MCF 10A (cell line): ENCODE data around the gene BICC1. TPM values are rescaled to one million over a fixed set of nuclear protein-coding genes. Genes with fewer than 3 reads are reported as not detected.

Experiments used
- BruUV-seq: library from RNA; stranded (reverse); fragments of 400-500 nt; replicated peaks from 2 replicates; lab custom pipeline; 2021; lab: Mats Ljungman, UMichigan
- CTCF ChIA-PET: fragments of 300-600 bp; sonication (Branson Sonifier 250); formaldehyde crosslinking; extraction: SDS; loops from one replicate; lab custom pipeline; 2021; ENCODE audit warnings: antibody characterized with exemption, inconsistent platforms; lab: Yijun Ruan, JAX
- POLR2A ChIA-PET: fragments of 300-600, 350-650 bp; sonication (Branson Sonifier 250); formaldehyde crosslinking; extraction: SDS; loops from one replicate; lab custom pipeline; 2020; ENCODE audit warnings: antibody characterized with exemption, inconsistent platforms; lab: Yijun Ruan, JAX
- DNase-seq: peaks from one replicate; pipeline ENCODE4 v3.0.0-alpha.2; 2018; ENCODE audit not compliant: unreplicated experiment
- H3K27ac Mint-ChIP-seq: one replicate; pipeline ENCODE4 v1.8.0; 2022; ENCODE audit warnings: mild to moderate bottlenecking, low read depth, mixed read lengths; ENCODE audit not compliant: unreplicated experiment
- H3K27me3 Mint-ChIP-seq: one replicate; pipeline ENCODE4 v1.8.0; 2022; ENCODE audit warnings: mixed read lengths; ENCODE audit not compliant: insufficient read depth, unreplicated experiment
- H3K36me3 Mint-ChIP-seq: one replicate; pipeline ENCODE4 v1.8.0; 2022; ENCODE audit warnings: mild to moderate bottlenecking, moderate library complexity, mixed read lengths; ENCODE audit not compliant: insufficient read depth, unreplicated experiment
- H3K4me1 Mint-ChIP-seq: one replicate; pipeline ENCODE4 v1.8.0; 2022; ENCODE audit warnings: mixed read lengths; ENCODE audit not compliant: insufficient read depth, unreplicated experiment
- H3K4me3 Mint-ChIP-seq: one replicate; pipeline ENCODE4 v1.8.0; 2022; ENCODE audit warnings: mild to moderate bottlenecking, moderate library complexity, mixed read lengths; ENCODE audit not compliant: unreplicated experiment
- H3K9me3 Mint-ChIP-seq: one replicate; pipeline ENCODE4 v1.8.0; 2022; ENCODE audit warnings: mixed read lengths; ENCODE audit not compliant: unreplicated experiment
- CTCF ChIP-seq: fragments of 200-600 bp; IDR thresholded peaks from one replicate; pipeline ENCODE4 v1.8.0; 2022; ENCODE audit warnings: antibody characterized with exemption, mild to moderate bottlenecking; ENCODE audit not compliant: unreplicated experiment
- intact Hi-C: fragments of 100-400 bp; cut with micrococcal nuclease; formaldehyde crosslinking; loops from 2 replicates; pipeline ENCODE4 v1.14.1; 2022
- total RNA-seq: library from RNA; stranded (reverse); gene quantifications from 2 replicates; pipeline ENCODE4 v1.2.3, GENCODE V29; 2022

The BICC1 gene
- total RNA-seq, 1 experiment from 2014 or later: 15.6 TPM

GRCh38 chr10:58661336-58661735, 148.7 kb downstream of the BICC1 start:
- Mint-ChIP-seq H3K27ac (peak overlapping the region; percentile 91), H3K36me3 (no peaks in the 10 kb centered on the region), H3K9me3 (no peaks in the 10 kb centered on the region), H3K27me3 (no peaks in the 10 kb centered on the region), H3K4me3 (peak overlapping the region; percentile 60), H3K4me1 (peaks cover 37% of the 10 kb centered on the region)
- intact Hi-C loops: no loop called here
- ChIA-PET CTCF (interaction anchor here (0.6 to 4.4 kb wide), 2 partner anchors 19 to 95 kb away, joined by 3 to 29 read pairs; no protein-coding TSS in a partner anchor), POLR2A (interaction anchor here (0.9 to 4.0 kb wide), 6 partner anchors 11 to 116 kb away, joined by 3 to 35 read pairs (median 3); no protein-coding TSS in a partner anchor)
- no peak for TF ChIP-seq CTCF
- peak; percentile 35 for DNase-seq
- no TSS peak for BruUV-seq

DNA sequence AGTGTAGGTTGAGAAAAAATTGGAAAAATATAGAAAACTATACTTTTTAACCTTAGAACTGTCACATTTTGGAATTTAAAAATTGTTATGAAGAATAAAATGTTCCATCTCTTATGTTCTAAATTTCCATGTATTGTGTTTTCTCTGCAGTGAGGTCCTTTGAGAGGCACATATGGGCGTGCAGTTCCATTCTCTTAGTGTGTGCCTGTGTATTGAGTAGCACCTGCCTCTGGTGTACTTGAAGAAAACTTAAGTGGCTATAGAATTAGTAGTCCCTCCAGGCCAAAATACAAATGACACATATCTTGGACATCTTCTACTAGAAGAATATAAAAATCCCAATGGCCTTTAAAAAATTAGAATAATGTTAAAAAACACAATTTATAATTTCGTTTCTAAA, 149.2 kb downstream of the BICC1 start:
- Mint-ChIP-seq H3K27ac (peak overlapping the region; percentile 91), H3K27me3 (no peaks in the 10 kb centered on the region), H3K4me1 (peaks cover 42% of the 10 kb centered on the region), H3K36me3 (no peaks in the 10 kb centered on the region), H3K4me3 (no peak overlapping the region), H3K9me3 (no peaks in the 10 kb centered on the region)
- no peak for DNase-seq
- CTCF ChIA-PET: interaction anchor here (4.4 kb wide), 1 partner anchor 19 kb away, joined by 29 read pairs; no protein-coding TSS in a partner anchor
- no peak for TF ChIP-seq CTCF
- intact Hi-C loops: loop anchor here (1.0 kb wide), 1 partner anchor 19 kb away; no protein-coding TSS in a partner anchor
- POLR2A ChIA-PET: interaction anchor here (0.8 to 4.0 kb wide), 9 partner anchors 11 to 148 kb away, joined by 3 to 35 read pairs (median 3); no protein-coding TSS in a partner anchor
- no TSS peak for BruUV-seq

DNA sequence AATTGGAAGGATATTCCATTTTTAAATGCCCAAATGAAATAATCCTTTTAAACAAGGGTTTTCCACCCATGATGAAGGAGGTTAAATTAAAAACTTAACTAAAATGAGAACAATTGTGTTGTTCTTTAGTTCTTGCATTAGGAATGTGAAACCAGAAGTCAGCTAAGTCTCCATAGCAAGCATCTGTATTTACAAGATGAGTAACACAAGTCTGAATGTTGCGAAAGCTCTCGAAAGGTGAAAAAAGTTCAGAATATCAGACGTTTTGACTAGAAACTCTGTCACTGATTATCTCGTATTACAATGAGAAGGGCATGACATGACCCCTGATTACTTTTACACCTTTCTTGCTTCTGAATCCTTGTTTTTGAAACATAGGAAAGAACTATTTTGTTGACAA, 149.6 kb downstream of the BICC1 start:
- POLR2A ChIA-PET: interaction anchor here (0.6 to 4.0 kb wide), 6 partner anchors 12 to 225 kb away, joined by 3 to 35 read pairs (median 4); no protein-coding TSS in a partner anchor
- intact Hi-C loops: loop anchor here (1.0 kb wide), 1 partner anchor 19 kb away; no protein-coding TSS in a partner anchor
- no TSS peak for BruUV-seq
- Mint-ChIP-seq H3K36me3 (no peaks in the 10 kb centered on the region), H3K27me3 (no peaks in the 10 kb centered on the region), H3K9me3 (no peaks in the 10 kb centered on the region), H3K27ac (peak overlapping the region; percentile 91), H3K4me1 (peaks cover 42% of the 10 kb centered on the region), H3K4me3 (peak overlapping the region; percentile 12)
- DNase-seq: peak; percentile 91
- CTCF ChIA-PET: interaction anchor here (4.4 kb wide), 1 partner anchor 20 kb away, joined by 29 read pairs; no protein-coding TSS in a partner anchor
- TF ChIP-seq CTCF: no peak

GRCh38 chr10:58665361-58665760, 152.7 kb downstream of the BICC1 start:
- intact Hi-C loops: no loop called here
- CTCF ChIA-PET: interaction anchor here (0.6 to 1.3 kb wide), 3 partner anchors 21 to 1148 kb away, joined by 4 to 5 read pairs (median 4); no protein-coding TSS in a partner anchor
- Mint-ChIP-seq H3K27ac (peak overlapping the region; percentile 97), H3K4me3 (peak overlapping the region; percentile 70), H3K9me3 (no peaks in the 10 kb centered on the region), H3K36me3 (no peaks in the 10 kb centered on the region), H3K27me3 (no peaks in the 10 kb centered on the region), H3K4me1 (peaks cover 37% of the 10 kb centered on the region)
- POLR2A ChIA-PET: interaction anchor here (0.6 to 3.1 kb wide), 9 partner anchors 23 to 152 kb away, joined by 3 to 47 read pairs (median 5); no protein-coding TSS in a partner anchor
- TF ChIP-seq CTCF: no peak
- no TSS peak for BruUV-seq
- no peak for DNase-seq
